ENCODE measurements around the gene TMEM247.
A peak's percentile ranks its signal among the peaks of the same experiment; 100 is the strongest.
"Not testable (repeated sequence)": the region's sequence is repeated elsewhere in the genome, so short reads cannot be mapped to it uniquely, and the experiment has no call there.

TMEM247 gene

DNA sequence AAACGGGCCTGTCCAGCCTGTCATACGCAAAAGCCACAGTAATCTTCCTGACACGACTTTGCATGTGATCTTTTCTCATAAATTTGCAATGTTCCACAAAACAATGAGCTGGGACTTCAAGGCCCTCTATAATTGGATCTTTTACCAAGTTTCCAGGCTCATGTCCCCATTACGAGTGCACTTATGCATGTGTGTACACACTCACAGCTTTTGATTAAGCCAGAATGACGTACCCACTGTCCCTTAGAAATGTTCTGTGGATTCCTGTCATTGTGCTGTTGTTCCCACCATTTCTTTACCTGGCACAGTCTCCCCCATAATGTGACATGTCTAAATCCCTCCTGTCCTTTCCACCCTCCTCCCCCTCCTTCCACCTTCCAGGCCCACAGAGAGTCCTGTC lies 19.7 kb upstream of the TMEM247 start:
- no peak for DNase-seq

DNA sequence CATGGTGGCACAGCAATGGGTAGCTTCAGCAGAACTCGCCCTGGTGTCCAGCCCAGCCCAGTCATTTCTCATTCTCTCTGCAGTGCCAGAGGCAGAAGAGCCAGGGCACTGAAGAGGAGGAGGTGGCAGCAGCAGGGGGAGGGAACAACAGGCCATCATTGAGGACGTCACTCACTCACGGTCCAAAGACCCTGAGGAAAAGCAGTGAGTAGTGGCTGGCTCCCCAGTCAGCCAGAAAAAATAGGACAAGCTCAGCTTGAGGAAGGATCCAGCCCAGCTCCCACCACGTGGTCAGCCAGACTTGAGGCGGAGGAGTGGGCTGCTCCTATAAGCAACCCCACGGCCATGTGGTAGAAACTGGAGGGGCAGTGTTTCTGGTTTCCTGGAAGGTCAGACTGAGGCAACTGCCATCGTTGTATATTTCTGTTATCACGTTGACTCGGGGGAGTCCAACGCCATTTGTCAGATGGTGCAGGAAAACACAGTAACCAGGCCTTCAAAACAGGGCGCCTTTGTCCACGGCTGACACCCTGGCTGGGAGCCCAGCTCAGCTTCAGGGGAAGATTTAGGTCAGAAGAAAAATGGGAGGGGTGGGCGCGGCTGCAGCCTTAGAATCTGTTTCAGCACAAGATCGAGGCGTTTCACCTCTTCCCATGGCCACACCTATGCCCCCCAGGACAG lies 19.0 kb upstream of the TMEM247 start:
- no peak for DNase-seq

DNA sequence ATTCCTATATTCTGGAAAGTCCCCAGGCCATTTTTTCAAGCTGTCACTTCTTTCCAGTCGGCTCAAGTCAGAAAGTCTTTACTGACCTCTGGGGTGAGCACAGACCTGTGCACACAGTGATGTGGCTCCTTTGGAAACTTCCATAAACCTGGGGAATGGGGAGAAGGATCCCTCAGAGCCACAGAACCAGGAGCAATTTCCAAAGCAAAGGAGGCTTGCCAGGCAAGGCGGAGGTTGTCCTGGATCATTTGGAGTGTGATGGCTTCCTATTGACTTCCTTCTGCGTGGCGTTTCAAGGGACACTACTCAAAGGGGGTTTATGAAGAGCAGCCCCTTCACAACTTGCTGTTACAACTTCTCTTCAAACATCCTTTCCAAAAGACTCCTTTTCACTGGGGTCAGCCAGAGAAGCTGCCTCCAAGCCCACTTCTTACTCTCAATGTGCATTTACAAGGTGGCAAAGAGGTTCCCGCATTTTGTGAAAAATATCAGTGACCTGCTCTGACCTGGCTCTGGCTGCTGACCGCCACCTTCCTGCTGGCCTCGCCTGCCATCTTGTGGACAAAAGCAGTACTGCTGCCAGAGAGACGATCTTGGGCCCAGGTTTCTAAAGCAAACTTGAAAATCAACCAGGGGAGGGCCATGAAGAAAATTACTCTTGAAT lies 18.2 kb upstream of the TMEM247 start:
- peak; percentile 84 to 87 for DNase-seq

DNA sequence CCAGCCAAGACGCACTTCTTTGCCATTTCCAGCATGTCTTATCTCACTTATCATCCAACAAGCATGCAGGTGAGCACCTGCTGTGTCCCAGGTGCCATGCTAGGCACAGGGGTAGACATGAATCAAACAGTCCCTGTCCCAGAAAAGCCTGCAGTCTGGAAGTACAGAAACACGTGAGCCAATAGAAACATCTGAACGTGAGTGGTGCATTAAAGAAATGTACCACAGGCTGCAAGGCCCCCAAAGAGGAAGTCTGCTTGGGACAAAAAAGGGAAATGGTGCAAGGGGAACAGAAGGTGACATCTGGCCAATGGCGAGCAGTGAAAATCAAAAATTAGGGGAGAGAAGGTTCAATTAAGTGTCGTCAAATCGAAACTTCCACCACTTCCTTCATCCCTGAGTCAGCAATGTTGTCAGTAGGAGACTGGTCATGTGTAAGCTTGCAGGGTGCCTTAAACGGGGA lies 17.6 kb upstream of the TMEM247 start:
- no peak for DNase-seq

DNA sequence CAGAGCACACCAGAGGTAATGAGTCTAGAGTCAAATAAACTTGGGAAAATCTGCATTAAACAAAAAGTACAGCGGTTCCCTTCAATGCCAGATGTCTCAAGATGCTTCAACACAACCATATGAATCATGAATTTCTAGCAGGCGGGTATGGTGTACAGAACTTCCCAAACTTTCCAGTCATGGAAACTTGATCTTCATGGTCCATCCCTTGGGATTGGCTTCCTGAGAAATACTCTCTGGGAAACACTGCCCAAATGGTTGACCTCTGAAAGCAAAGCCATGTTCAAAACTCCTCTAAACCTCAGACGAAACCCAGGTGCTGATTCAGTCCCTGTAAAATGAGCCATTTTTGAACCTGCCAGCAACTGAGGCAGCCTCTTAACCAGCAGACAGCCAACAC lies 16.4 kb upstream of the TMEM247 start:
- no peak for DNase-seq

DNA sequence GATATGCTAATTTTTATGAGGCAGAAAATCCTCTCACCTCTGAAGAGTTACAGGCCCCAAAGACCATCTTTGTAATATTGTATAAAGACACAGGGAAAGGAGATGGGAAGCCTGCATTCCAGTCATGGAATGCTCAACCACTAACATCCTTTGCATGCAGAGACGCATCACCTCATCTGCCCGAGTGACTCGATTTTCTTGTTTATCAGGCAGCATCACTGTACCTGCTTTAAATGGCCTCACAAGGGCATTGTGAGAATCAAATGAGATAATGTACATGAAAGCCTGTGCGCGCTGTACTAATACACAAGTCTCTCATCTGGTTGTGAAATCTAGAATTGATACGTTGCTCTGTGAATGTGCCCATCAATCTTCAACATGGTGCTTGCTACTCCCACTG lies 10.2 kb upstream of the TMEM247 start:
- no peak for DNase-seq

DNA sequence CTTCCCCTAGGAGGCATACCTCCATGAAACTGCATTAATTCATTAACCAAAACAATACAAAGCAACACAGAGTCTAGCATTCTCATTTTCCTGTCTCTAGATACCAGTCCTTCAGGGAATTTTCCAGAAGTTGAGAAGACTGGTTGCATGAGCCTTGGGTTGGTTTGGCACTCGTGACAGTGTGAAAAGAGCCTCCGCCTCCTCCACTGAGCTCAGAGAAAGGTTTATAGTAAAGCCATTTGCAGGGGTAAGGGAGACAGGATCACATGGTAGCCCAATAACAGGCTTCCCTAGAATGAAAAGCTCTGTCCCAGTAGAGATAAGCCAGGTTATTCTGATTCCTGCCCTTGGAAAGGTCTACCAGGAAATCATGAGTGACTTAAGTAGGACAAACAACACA lies 9.7 kb upstream of the TMEM247 start:
- no peak for DNase-seq

DNA sequence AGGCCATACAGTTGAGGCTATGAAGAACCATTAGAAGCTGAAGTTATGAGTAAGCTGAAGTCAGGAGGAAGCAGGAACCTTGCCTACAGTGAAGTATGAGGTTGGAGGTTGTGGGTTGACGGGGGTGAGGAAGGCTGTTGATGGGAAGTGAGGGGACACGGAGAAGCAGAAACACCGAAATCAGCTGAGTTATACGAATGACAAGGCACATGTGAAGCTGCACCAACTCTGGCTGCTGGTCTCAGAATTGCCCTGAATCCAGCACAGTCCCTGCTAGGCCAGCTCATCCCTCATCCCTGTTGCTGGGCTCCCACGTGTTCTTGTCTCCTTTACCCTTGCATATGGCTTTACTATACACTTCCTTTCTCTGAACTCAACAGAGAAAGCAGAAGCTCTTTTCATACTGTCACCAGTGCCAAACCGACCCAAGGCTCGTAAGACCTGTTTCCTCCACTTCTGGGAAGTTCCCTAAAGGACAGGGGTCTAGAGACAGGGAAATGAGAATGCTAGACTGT lies 9.2 kb upstream of the TMEM247 start:
- DNase-seq = no peak

DNA sequence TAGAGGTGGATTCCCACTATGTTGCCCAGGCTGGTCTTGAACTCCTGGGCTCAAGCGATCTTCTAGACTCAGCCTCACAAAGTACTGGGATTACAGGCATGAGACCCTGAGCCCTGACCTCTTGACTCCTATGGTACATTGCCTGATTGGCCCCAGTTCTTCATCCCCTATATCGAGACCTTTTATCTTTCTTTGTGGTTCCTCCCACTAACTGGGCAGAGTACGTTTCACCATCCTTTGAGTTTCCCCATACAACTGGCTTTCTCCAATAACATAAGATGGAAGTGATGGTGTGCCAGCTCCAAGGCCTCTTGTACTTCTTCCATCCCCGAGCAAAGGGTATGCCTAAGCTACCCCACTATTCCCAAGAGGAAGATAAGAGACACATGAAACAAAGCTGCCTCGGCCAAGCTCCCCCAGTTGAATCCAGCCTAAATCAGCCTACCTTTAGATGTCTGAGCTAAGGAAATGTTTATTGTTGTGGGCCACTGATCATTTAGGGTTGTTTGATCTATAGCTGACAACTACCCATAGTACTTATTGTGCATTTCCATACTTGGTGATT lies 8.3 kb upstream of the TMEM247 start:
- DNase-seq = no peak

DNA sequence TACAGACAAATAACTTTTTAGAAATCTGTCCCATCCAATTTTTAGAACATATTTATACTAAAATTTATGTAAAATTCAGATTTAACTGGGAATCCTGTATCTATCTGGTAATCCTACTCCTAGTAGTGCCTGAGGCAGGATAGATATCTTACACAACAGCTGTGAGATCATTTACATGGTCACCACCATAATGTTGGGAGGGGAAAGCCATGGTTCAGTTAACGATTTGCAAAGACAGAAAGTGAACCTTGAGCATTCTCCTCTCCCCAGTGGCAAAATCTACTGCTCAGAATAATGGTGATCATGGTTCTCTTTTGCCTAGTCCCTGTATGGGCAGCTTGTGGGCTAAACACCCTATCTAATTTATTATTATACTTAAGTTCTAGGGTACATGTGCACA lies 7.7 kb upstream of the TMEM247 start:
- DNase-seq = no peak

DNA sequence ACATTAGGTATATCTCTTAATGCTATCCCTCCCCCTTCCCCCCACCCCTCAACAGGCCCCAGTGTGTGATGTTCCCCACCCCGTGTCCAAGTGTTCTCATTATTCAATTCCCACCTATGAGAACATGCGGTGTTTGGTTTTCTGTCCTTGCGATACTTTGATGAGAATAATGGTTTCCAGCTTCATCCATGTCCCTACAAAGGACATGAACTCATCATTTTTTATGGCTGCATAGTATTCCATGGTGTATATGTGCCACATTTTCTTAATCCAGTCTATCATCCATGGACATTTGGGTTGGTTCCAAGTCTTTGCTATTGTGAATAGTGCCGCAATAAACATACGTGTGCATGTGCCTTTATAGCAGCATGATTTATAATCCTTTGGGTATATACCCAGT lies 7.2 kb upstream of the TMEM247 start:
- DNase-seq = not testable (repeated sequence)

DNA sequence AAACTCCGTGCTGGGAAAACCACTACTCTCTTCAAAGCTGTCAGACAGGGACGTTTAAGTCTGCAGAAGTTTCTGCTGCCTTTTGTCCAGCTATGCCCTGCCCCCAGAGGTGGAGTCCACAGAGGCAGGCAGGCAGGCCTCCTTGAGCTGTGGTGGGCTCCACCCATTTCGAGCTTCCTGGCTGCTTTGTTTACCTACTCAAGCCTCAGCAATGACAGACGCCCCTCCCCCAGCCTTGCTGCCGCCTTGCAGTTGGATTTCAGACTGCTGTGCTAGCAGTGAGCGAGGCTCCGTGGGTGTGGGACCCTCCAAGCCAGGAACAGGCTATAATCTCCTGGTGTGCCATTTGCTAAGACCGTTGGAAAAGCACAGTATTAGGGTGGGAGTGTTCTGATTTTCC lies 1.9 kb upstream of the TMEM247 start:
- DNase-seq = not testable (repeated sequence)

DNA sequence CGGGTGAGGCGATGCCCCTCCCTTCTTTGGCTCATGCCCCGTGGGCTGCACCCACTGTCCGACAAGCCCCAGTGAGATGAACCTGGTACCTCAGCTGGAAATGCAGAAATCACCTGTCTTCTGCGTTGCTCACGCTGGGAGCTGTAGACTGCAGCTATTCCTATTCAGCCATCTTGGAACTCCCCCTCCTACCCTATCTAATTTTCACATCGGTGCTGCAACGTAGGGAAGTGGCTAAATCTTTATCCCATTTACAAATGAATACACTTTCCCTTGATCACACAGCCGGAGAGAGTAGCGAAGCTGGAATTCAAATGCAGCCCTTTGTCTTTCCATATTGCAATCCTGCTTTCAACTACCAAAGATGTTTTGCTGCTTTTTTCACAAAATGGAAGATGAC lies 1.4 kb upstream of the TMEM247 start:
- no peak for DNase-seq

DNA sequence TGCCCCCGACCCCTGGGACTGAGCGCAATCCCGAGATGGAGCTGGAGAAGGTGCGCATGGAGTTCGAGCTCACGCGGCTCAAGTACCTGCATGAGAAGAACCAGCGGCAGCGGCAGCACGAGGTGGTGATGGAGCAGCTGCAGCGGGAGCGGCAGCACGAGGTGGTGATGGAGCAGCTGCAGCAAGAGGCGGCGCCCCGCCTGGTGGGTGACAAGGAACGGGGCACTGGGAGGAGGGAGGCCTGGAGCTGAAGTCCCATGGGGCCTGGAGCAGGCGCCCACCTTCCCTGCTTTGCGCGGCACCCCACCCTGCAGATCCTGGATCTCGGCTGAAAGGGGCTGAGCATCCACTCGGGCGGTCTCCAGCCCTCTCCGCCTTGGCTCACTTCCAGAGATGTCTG lies 1.2 kb downstream of the TMEM247 start:
- DNase-seq = no peak

DNA sequence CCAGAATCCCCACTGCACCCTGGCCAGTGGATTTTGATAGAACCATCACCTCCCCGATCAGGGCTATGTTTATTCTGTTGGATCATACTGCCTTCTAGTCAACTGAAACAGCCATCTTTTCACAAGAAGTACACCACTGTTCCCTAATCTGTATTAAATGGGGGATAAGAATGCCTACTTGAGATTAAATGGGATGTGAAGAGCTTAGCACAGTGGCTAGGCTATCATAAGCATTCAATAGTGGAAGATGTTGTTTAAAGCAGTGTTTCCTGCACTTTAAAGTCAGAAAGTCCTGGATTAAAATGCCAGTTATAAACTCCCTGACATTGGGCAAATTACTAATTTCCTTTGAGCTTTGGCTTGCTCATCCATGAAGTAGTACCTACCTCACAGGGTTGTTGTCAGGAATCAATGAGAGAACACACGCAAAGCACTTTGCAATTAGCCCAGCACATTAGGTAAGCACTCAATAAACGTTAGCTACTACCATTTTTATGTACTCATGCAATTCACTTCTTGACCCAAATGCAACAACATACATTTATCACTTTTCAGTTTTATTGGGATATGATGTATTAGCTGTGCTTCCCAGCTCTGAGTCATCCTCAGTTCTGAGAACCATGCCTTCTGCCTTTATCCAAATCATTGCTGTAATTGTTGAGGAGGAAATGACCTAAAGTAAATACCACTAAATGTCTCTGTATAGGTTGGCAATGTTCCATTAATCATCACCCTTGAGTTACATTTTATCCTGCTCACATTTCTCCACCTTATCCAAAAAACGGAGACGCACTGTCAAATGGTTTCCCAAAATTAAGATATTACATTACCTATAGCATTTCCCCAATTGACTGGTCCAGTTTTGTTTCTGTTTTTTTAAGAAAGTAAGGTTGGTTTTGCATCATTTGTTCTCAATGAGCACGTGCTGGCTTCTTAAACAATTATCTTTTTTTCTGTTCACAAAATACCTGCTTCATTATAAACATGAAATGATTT lies 2.1 kb downstream of the TMEM247 start:
- no peak for DNase-seq

DNA sequence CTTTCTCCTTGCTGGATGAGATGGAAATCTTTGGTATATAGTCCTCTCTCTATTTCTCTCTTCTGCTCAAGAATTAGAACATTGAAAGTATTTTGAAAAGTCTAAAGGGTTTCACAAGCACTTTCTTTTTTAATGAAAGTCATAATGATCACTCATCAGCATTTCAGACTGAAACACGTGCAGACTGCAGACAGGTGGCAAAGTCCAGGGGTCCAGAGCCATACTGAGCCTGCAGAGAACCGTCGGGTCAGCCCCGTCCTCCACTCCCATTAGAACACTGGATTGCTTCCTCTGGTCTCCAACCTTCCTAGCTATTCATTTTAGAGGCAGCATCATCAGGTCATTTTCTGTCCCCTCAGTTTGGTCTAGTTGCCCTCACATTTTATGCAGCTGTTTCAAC lies 3.1 kb downstream of the TMEM247 start:
- DNase-seq = no peak

DNA sequence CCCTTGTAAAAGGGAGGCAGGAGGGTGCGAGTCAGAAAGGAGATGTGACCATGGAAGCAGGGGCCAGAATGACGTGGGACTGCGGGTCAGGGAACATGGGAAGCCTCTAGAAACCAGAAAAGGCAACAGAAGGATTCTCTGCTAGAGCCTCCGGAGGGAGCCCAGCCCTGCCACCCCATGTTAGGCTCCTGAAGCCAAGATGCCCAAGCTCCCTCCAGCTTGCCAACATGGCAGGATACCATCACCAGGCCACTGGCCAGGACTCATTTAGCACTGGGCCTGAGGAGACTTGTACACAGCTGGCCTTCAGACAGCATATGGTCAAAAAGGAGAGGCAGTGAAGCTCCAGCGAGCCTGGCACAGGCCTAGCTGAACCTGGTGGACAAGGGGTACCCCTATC lies 5.6 kb downstream of the TMEM247 start:
- no peak for DNase-seq

DNA sequence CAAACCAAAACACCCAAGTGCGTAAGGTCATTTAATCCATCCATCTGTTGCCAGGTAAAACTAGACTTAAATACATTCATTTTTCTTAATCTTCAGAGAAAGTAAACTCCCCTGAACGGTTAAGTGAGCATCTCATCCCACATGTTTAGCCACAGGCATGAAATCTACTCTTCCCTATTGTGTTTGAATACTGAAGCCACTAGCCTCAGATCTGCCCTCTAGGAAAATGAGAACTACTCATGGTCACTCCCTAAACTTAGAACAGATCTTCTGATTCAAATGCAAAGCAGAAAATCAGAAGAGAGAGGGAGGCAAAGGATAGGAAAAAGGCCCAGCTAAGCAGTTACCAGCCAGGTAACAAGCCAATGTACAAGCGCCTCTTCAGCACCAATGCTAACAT lies 7.1 kb downstream of the TMEM247 start:
- no peak for DNase-seq

DNA sequence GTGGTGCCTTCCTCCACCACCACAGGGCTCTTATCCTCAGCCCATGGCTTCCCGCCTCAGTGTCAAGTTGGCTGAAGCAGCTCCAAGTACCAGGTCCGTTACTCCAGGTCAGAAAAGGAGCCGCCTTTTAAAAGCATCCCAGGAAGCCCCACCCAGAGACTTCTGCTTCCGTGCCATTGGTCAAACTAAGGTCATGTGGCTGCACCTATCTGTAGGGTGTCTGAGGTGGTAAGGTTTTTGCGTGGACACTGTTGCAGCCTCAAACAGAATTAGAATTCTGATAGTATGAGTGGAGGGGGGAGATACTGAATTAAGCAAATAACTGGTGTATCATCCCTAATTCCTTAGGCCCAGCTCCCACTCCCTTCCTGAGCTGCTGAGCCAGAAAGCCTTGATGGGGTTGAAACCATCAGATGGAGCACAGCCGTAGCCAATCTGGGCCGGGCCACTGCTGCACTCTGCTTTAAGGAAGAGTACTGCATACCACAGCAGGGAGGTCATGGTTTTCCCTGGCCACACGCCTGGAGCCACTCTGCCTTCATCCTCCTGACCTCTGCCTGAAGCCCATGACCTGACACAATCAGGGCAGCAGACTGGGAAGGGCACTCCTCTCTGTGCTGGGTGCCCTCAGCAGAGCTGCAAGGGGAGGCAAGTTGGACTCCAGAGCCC lies 8.4 kb downstream of the TMEM247 start:
- DNase-seq = no peak

DNA sequence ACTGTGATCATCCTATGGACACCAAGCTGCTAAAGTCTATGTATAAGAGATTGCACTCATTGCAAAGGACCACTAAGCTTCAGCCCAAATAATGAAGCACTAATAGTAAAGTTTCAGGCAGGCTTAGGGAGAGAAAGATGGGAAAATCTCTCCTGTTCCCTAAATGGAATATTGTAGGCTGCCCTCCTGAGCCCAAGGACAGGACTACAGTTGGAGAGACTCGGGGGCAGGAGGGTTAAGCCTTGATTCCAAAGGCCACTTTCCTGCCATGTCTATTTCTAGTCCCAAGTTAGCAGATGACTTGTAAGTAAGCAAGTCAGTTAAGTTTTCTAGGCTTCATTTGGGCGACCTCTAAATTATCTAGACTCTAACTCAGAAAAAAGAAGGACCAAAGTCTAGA lies 9.0 kb downstream of the TMEM247 start:
- DNase-seq = no peak

DNA sequence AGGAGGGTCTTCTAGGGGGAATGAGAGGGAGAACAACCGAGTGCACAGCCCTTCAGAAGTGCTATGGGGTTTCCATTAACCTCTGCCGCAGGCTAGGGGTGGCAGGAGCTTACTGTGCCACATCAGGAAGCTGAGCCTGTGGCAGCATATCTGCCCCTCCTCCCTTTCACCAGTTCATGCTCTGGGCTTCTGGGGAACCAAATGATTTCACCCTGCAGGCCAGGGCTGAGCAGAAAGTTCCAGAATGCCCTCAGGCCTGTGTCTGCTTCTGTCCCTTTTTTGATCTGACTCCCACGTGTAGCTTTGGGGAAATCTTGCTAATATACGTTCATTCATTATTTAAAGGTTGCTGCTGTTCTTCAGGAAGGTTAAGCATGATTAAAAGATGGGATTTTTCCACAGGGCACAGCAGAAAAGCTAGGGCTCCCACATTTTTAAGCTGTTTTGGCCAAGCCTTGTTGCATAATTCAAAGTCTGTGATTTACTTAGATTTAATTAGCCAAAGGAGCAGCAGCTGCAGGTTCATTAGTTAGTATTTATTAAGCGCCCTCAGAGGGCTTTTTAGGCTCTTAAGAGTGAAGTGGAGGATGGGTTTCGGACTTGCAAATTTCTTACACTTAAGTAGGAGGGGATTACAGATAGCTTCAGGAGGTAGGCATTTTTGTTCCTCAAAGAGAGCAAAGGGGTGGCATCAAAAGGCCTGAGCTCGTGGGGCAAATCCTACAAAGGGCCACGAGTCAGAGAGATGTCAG lies 10.2 kb downstream of the TMEM247 start:
- no peak for DNase-seq
